EL (cell line): ENCODE results near the gene MKNK1.
"Not testable (repeated sequence)": the region's sequence is repeated elsewhere in the genome, so short reads cannot be mapped to it uniquely, and the experiment has no call there.

ENCODE experiments used
- DNase-seq: peaks from one replicate; pipeline ENCODE4 v3.0.0-alpha.2; 2016

Gene MKNK1

GRCh38 chr1:46603858-46604549, at the start of gene MKNK1:
Gene MKNK1, minus strand, starts transcription at chr1:46604268. Its CDS starts 20,941 bp downstream, at chr1:46583327.
- DNase-seq = peak; percentile 95

GRCh38 chr1:46653405-46653958, 49.4 kb upstream of the MKNK1 start:
- DNase-seq = peak; percentile 23

DNA sequence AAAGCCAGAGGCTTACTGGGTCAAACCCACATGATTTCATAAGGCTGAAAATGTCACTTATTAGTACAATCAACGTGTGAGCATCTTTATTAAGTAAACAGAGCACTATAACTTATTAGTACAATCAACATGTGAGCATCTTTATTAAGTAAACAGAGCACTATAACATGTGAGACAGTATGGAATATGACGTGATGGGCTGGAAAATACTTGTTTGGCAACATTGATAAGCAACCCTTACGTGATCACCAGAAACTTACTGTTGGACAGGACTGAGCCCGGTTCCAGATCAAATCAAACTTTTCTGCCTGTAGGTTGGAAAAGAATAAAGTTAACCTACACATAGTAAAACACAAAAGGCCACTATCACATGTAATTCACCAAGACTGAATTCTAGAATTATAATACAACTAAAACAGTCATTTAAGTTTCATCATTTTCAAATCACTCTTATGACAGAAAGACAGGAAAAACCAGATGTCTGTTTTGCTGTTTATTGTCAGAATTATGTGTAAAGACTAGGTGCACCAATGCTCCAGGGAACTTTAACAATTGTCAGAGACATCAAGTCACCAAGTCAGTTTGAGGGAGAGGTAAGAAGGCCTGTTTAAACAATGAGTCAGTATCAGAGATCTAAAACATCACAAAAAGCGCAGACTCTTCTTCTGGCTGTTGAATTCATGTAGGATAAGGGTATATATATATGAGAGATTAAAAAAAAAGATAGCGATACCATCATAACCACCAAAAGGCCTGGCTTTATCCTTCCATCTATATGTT, 48.4 kb upstream of the MKNK1 start:
- DNase-seq = no peak

GRCh38 chr1:46651152-46651551, 47.1 kb upstream of the MKNK1 start:
- DNase-seq = not testable (repeated sequence)

DNA sequence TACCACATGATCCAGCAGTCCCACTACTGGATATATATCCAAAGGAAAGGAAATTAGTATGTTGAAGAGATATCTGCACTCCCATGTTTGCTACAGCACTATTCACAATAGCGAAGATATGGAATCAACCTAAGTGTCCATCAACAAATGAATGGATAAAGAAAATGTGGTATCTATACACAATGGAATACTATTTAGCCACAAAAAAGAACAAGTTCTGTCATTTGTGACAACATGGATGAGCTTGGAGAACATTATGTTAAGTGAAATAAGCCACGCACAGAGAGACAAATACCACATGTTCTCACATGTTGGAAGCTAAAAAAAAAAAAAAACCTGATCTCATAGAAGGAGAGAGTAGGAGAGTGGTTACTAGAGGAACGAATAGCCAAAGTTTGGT, 46.4 kb upstream of the MKNK1 start:
- DNase-seq = no peak

- DNase-seq = no peak
These were observed 45.7 kb upstream of the MKNK1 start for GRCh38 chr1:46649764-46650163.

DNA sequence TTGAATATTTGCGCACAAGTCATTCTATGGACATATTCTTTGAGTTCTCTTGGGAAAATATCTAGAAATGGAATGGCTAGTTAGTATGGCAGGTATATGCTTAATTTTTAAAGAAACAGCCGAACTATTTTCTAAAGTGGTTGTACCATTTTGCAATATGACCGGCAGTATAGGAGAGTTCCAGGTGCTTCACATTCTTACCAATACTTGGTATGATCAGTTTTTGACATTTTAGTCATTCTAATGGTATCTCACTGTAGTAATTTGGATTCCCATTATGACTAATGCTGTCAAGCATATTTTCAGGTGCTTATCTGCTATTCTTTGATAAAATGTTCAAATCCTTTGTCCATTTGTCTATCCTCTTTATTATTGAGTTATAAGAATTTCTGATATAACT, 43.5 kb upstream of the MKNK1 start:
- no peak for DNase-seq

DNA sequence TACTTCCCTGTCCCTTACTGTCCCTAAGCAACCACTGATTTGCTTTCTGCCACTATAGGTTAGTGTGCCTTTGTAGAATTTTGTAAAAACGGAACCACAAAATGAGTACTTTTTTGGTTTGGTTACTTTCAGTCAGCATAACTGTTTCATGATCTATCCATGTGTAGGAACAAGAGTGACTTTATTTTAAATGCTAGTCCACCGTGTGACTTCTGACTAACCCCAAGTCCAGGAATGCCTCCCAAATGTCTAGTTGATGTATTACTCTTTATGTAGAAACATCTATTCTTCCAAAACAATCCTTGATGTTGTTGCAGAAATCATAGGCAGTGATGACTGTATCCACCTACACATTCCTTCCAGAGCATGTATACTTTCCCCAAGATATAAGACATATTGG, 42.8 kb upstream of the MKNK1 start:
- DNase-seq = no peak

DNA sequence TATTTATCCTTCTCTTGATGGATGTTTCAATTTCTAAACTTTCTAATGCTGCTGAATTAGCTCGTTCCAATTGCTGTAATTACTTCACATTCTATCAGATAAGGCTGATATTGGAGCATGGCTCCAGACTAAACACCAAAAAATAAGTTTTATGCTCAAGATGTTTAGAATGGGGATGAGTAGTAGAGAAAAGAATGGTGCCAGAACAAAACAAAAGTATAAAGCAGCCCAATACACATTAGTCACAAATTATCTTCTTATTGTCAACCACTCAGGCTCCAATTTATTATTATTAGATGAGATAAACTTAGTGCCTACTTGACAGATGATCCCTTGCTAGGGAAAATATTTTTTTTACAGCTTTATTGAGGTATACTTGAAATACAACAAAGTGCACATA, 42.3 kb upstream of the MKNK1 start:
- no peak for DNase-seq

GRCh38 chr1:46645815-46646214, 41.7 kb upstream of the MKNK1 start:
- DNase-seq = no peak

- DNase-seq = peak; percentile 93
These were observed 39.3 kb upstream of the MKNK1 start for GRCh38 chr1:46643368-46643775.

GRCh38 chr1:46642115-46642680, 38.1 kb upstream of the MKNK1 start:
- no peak for DNase-seq

GRCh38 chr1:46639547-46639946, 35.5 kb upstream of the MKNK1 start:
- no peak for DNase-seq

DNA sequence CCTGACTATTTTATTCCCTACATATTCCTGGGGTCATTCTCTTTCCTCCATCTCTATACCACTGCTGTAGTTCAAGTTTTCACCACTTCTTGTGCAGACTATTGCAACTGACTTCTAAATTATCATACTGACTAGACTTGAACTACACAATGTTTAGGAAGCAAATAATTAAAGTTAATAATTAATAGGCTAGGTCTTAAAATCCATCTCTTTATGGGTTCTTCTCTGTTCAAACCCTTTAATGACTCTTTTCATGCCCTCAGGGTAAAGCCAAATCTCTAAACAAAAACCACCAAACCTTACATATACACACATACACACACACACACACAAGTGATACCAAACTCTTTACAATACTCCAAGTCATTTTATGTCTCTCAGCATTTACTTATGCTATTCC, 34.9 kb upstream of the MKNK1 start:
- DNase-seq = no peak

GRCh38 chr1:46637444-46638083, 33.5 kb upstream of the MKNK1 start:
- no peak for DNase-seq

DNA sequence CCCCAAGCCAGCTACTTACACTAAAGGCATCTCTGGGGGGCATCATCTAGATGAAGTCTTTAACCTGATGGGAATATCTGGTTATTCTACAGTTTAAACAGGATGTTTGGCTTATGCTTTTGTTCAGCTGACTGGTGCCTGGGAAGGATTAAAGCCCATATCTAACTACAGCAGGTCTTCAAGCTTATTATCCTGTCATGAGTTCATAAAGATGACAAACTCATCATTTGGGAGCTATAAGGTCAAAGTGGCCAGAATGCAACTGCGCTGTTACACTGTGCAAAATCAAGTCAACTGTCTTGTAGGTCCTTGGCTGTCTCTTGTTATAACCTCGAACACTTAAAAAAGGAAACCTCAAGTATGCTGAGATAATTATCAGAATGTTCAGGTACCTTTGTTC, 31.1 kb upstream of the MKNK1 start:
- no peak for DNase-seq

GRCh38 chr1:46630719-46631118, 26.7 kb upstream of the MKNK1 start:
- no peak for DNase-seq

GRCh38 chr1:46623743-46624644, 19.9 kb upstream of the MKNK1 start:
- no peak for DNase-seq

DNA sequence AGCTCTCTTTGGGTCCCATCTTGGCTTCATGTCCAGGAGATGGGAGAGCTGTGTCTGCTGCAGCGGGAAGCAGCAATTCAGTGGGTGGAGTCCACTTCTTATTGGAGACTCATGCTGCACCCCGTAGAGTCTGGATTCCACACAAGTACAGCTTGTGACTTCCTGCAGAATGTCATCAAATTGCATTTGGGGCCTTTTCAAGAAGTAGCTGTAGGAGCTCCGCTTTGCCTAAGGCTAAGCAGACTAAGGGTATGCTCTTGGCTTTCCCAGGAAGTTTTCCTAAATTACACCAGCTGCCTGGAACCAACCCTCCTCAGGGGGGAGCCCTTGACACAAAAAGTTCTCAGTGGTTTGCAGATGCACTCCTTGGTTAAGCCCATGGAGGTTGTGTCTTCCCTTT, 18.3 kb upstream of the MKNK1 start:
- peak; percentile 72 for DNase-seq

- DNase-seq = peak; percentile 59
These were observed 17.9 kb upstream of the MKNK1 start for GRCh38 chr1:46621930-46622329.

GRCh38 chr1:46619656-46620258, 15.7 kb upstream of the MKNK1 start:
- no peak for DNase-seq
